ENCODE results near the gene GRM7. TPM values are rescaled to one million over a fixed set of nuclear protein-coding genes. Genes with fewer than 3 reads are reported as not detected.

GRM7 gene
- total RNA-seq, 4 donors from 2014 or later: not detected

- intact Hi-C loops (cut with DNase I; ENCODE audit: low total_unique reads): no loop called here
- in situ Hi-C loops (cut with MboI; ENCODE audit: low sequenced_read_pairs in 4 of 4): no loop called here
- no peak overlapping the region for H3K27ac ChIP-seq
- no peak for ATAC-seq
- H3K9me3 ChIP-seq: no peaks in the 10 kb centered on the region
- no peak overlapping the region for H3K4me3 ChIP-seq
- DNase-seq: no peak
- H3K27me3 ChIP-seq: no peaks in the 10 kb centered on the region
- no peaks in the 10 kb centered on the region for H3K36me3 ChIP-seq
- TF ChIP-seq CTCF (IDR thresholded peaks at IDR 0.05 in 4 of 5, conservative IDR thresholded peaks at IDR 0.05 in 1 of 5) (no peak), POLR2A (IDR thresholded peaks at IDR 0.05) (no peak)
- no peaks in the 10 kb centered on the region for H3K4me1 ChIP-seq
Measured at GRCh38 chr3:6989608-6990291, 128.8 kb downstream of the GRM7 start.

- intact Hi-C loops (cut with DNase I; ENCODE audit: low total_unique reads) (no loop called here), in situ Hi-C loops (cut with MboI; ENCODE audit: low sequenced_read_pairs in 4 of 4) (no loop called here)
- Histone ChIP-seq H3K9me3 (no peaks in the 10 kb centered on the region), H3K4me1 (no peaks in the 10 kb centered on the region), H3K36me3 (no peaks in the 10 kb centered on the region), H3K27me3 (no peaks in the 10 kb centered on the region), H3K4me3 (no peak overlapping the region), H3K27ac (no peak overlapping the region)
- DNase-seq (no peak), ATAC-seq (no peak)
- TF ChIP-seq CTCF (IDR thresholded peaks at IDR 0.05 in 4 of 5, conservative IDR thresholded peaks at IDR 0.05 in 1 of 5): no peak
Measured at GRCh38 chr3:6994081-6994668, 133.3 kb downstream of the GRM7 start.

- Histone ChIP-seq H3K27me3 (no peaks in the 10 kb centered on the region), H3K36me3 (no peaks in the 10 kb centered on the region), H3K27ac (no peak overlapping the region), H3K4me1 (no peaks in the 10 kb centered on the region), H3K9me3 (no peaks in the 10 kb centered on the region), H3K4me3 (no peak overlapping the region)
- ATAC-seq (no peak), DNase-seq (no peak)
- no peak for TF ChIP-seq POLR2A (IDR thresholded peaks at IDR 0.05)
- intact Hi-C loops (cut with DNase I; ENCODE audit: low total_unique reads) (no loop called here), in situ Hi-C loops (cut with MboI; ENCODE audit: low sequenced_read_pairs in 4 of 4) (no loop called here)
Measured at GRCh38 chr3:7000501-7000900, 139.6 kb downstream of the GRM7 start.

- no peak for DNase-seq
- H3K27me3 ChIP-seq: no peaks in the 10 kb centered on the region
- H3K4me1 ChIP-seq: no peaks in the 10 kb centered on the region
- H3K27ac ChIP-seq: no peak overlapping the region
- H3K36me3 ChIP-seq: no peaks in the 10 kb centered on the region
- intact Hi-C loops (cut with DNase I; ENCODE audit: low total_unique reads) (no loop called here), in situ Hi-C loops (cut with MboI; ENCODE audit: low sequenced_read_pairs in 4 of 4) (no loop called here)
- H3K4me3 ChIP-seq: no peak overlapping the region
- no peaks in the 10 kb centered on the region for H3K9me3 ChIP-seq
- ATAC-seq: no peak
- TF ChIP-seq CTCF (IDR thresholded peaks at IDR 0.05 in 4 of 5, conservative IDR thresholded peaks at IDR 0.05 in 1 of 5) (no peak), POLR2A (IDR thresholded peaks at IDR 0.05) (no peak)
Measured at GRCh38 chr3:7001370-7001769, 140.5 kb downstream of the GRM7 start.

GRCh38 chr3:7015683-7016440 lies 154.9 kb downstream of the GRM7 start:
- Histone ChIP-seq H3K27me3 (no peaks in the 10 kb centered on the region), H3K36me3 (no peaks in the 10 kb centered on the region), H3K4me1 (no peaks in the 10 kb centered on the region), H3K4me3 (no peak overlapping the region), H3K9me3 (no peaks in the 10 kb centered on the region), H3K27ac (no peak overlapping the region)
- no peak for TF ChIP-seq CTCF (IDR thresholded peaks at IDR 0.05 in 4 of 5, conservative IDR thresholded peaks at IDR 0.05 in 1 of 5)
- TF ChIP-seq POLR2A (IDR thresholded peaks at IDR 0.05): no peak
- ATAC-seq (no peak), DNase-seq (no peak)
- in situ Hi-C loops (cut with MboI; ENCODE audit: low sequenced_read_pairs in 4 of 4): no loop called here
- intact Hi-C loops (cut with DNase I; ENCODE audit: low total_unique reads): no loop called here

Data from gastrocnemius medialis (tissue), 4 donors.